Measurements from ENCODE around the gene ADGRB2. TPM values are rescaled to one million over a fixed set of nuclear protein-coding genes. Genes with fewer than 3 reads are reported as not detected.

ADGRB2 gene
- total RNA-seq, 1 donor from 2014 or later: 0.69 TPM

DNA sequence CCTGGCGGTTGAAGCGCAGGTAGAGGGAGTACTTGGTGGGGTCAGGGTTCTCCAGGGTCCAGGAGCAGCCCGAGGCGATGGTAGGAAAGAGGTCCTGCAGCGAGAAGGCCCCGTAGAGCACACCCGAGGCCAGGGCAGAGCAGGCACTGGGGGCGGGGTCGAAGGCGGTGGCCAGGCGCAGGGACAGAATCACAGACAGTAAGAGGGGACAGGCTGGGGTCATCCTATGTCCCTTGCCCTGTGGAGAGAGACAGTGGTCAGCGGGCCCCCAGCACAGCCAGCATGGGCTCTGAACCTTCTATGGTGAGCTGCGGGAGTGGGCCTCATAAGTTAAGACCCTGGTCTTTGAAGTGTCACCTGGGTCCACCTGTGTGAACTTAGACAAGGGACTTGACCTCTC, 7.6 kb downstream of the ADGRB2 start:
- Histone ChIP-seq H3K27ac (no peak overlapping the region), H3K36me3 (no peaks in the 10 kb centered on the region), H3K27me3 (peaks cover 6% of the 10 kb centered on the region), H3K4me3 (no peak overlapping the region), H3K4me1 (peaks cover 6% of the 10 kb centered on the region), H3K9me3 (no peaks in the 10 kb centered on the region)
- ATAC-seq: no peak
- DNase-seq: no peak
- TF ChIP-seq, protein P1, sequence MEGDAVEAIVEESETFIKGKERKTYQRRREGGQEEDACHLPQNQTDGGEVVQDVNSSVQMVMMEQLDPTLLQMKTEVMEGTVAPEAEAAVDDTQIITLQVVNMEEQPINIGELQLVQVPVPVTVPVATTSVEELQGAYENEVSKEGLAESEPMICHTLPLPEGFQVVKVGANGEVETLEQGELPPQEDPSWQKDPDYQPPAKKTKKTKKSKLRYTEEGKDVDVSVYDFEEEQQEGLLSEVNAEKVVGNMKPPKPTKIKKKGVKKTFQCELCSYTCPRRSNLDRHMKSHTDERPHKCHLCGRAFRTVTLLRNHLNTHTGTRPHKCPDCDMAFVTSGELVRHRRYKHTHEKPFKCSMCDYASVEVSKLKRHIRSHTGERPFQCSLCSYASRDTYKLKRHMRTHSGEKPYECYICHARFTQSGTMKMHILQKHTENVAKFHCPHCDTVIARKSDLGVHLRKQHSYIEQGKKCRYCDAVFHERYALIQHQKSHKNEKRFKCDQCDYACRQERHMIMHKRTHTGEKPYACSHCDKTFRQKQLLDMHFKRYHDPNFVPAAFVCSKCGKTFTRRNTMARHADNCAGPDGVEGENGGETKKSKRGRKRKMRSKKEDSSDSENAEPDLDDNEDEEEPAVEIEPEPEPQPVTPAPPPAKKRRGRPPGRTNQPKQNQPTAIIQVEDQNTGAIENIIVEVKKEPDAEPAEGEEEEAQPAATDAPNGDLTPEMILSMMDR (IDR thresholded peaks at IDR 0.05): no peak
- intact Hi-C loops (cut with DNase I): no loop called here

DNA sequence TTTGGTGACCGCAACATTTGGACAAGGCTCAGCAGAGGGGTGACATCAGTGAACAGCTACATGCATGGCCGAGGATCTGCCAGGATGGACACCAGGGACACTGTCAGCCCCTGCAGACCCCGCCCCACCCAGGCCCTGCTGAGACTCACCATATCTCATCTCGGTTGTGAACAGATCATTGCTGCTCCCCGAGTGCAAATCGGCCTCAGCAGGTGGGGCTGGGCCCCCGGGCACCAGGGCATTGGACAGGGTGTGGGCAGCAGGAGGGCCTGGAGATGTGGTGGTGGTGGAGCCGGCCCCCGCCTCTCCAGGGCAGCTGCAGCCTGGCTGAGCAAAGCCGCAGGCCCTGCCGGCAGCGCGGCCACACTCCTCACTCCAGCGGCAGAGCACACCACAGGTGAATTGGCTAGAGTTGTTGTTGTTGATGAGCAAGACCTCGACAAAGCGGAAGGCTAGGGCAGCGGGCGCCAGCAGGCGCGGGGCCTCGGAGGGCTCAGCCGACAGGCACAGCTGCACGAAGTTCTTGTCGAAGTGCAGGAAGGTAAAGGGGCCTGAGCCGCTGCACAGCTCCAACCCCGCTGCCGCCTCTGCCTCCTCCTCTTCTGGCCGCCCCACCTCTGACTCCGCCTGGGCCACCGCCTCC, 8.2 kb downstream of the ADGRB2 start:
- DNase-seq (no peak), ATAC-seq (no peak)
- H3K36me3 ChIP-seq: no peaks in the 10 kb centered on the region
- no peak overlapping the region for H3K27ac ChIP-seq
- H3K4me1 ChIP-seq: peaks cover under 1% of the 10 kb centered on the region
- TF ChIP-seq, protein P1 (IDR thresholded peaks at IDR 0.05): no peak
- intact Hi-C loops (cut with DNase I): no loop called here
- peaks cover 6% of the 10 kb centered on the region for H3K27me3 ChIP-seq
- no peaks in the 10 kb centered on the region for H3K9me3 ChIP-seq
- no peak overlapping the region for H3K4me3 ChIP-seq

DNA sequence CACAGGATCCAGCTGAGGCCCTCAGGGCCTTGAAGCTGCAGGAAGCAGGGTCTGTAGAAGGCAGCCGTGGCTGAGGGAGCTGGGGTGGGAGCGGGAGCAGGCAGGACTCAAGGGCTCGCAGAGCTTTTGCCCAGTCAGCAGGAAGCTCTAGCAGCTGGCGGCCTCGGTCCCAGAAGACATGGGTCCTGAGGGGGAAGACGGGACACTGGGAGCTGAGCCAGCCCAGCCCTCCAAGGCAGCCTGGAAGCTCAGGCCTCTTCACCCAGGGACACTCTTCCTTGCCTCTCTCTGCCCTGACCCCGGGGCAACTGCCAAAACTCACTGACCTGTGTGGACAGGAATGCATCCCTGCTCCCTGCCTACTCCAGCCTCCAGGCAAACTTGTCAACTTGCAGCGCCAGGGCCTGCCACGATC, 8.9 kb downstream of the ADGRB2 start:
- DNase-seq (no peak), ATAC-seq (peak; percentile 47)
- H3K36me3 ChIP-seq: no peaks in the 10 kb centered on the region
- H3K27me3 ChIP-seq: peaks cover 6% of the 10 kb centered on the region
- TF ChIP-seq, protein P1 (IDR thresholded peaks at IDR 0.05): no peak
- no peaks in the 10 kb centered on the region for H3K9me3 ChIP-seq
- intact Hi-C loops (cut with DNase I): no loop called here
- no peak overlapping the region for H3K4me3 ChIP-seq
- H3K27ac ChIP-seq: no peak overlapping the region
- no peaks in the 10 kb centered on the region for H3K4me1 ChIP-seq

- DNase-seq (no peak), ATAC-seq (no peak)
- Histone ChIP-seq H3K4me3 (no peak overlapping the region), H3K27ac (no peak overlapping the region), H3K36me3 (no peaks in the 10 kb centered on the region), H3K4me1 (no peaks in the 10 kb centered on the region), H3K9me3 (no peaks in the 10 kb centered on the region), H3K27me3 (peaks cover 6% of the 10 kb centered on the region)
- TF ChIP-seq, protein P1 (IDR thresholded peaks at IDR 0.05): no peak
- intact Hi-C loops (cut with DNase I): no loop called here
Observed at GRCh38 chr1:31754397-31754796, 9.7 kb downstream of the ADGRB2 start.

GRCh38 chr1:31753707-31754349, 10.3 kb downstream of the ADGRB2 start:
- H3K27ac ChIP-seq: no peak overlapping the region
- H3K9me3 ChIP-seq: no peaks in the 10 kb centered on the region
- intact Hi-C loops (cut with DNase I): no loop called here
- peaks cover 6% of the 10 kb centered on the region for H3K27me3 ChIP-seq
- H3K4me1 ChIP-seq: no peaks in the 10 kb centered on the region
- ATAC-seq (no peak), DNase-seq (no peak)
- TF ChIP-seq, protein P1 (IDR thresholded peaks at IDR 0.05): no peak
- H3K36me3 ChIP-seq: no peaks in the 10 kb centered on the region
- no peak overlapping the region for H3K4me3 ChIP-seq

Measured in upper lobe of right lung (tissue), 1 donor.